ENCODE results near the gene PLIN3. TPM values are rescaled to one million over a fixed set of nuclear protein-coding genes. Genes with fewer than 3 reads are reported as not detected.
"Not testable (repeated sequence)": the region's sequence is repeated elsewhere in the genome, so short reads cannot be mapped to it uniquely, and the experiment has no call there.

PLIN3 gene
- total RNA-seq, 2 donors from 2014 or later, result 56.6 to 88.6 TPM

- intact Hi-C loops (cut with DNase I); DNase-seq (ENCODE audit: low spot score): not testable (repeated sequence)
Measured at GRCh38 chr19:4793278-4793677, 74.2 kb downstream of the PLIN3 start.

DNA sequence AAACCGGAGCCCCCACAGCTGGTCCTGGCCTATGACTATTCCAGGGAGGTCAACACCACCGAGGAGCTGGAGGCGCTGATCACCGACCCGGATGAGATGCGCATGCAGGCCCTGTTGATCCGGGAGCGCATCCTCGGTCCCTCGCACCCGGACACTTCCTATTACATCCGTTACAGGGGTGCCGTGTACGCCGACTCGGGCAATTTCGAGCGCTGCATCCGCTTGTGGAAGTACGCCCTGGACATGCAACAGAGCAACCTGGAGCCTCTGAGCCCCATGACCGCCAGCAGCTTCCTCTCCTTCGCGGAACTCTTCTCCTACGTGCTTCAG, 74.6 kb downstream of the PLIN3 start:
- DNase-seq (ENCODE audit: low spot score); intact Hi-C loops (cut with DNase I): not testable (repeated sequence)

DNA sequence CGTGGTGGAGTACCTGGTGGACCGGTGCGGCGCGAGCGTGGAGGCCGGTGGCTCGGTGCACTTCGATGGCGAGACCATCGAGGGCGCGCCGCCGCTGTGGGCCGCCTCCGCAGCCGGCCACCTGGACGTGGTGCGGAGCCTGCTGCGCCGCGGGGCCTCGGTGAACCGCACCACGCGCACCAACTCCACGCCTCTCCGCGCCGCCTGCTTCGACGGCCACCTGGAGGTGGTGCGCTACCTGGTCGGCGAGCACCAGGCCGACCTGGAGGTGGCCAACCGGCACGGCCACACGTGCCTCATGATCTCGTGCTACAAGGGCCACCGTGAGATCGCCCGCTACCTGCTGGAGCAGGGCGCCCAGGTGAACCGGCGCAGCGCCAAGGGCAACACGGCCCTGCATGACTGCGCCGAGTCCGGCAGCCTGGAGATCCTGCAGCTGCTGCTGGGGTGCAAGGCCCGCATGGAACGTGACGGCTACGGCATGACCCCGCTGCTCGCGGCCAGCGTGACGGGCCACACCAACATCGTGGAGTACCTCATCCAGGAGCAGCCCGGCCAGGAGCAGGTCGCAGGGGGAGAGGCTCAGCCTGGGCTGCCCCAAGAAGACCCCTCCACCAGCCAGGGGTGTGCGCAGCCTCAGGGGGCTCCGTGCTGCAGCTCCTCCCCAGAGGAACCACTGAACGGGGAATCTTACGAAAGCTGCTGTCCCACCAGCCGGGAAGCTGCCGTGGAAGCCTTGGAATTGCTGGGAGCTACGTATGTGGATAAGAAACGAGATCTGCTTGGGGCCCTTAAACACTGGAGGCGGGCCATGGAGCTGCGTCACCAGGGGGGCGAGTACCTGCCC, 75.2 kb downstream of the PLIN3 start:
- DNase-seq (ENCODE audit: low spot score); intact Hi-C loops (cut with DNase I): not testable (repeated sequence)

GRCh38 chr19:4791183-4792018, 76.1 kb downstream of the PLIN3 start, which contains the start of gene FEM1A:
Gene FEM1A, plus strand, starts transcription at chr19:4791734. Its CDS starts 121 bp downstream, at chr19:4791855.
- intact Hi-C loops (cut with DNase I), result no loop called here
- DNase-seq (ENCODE audit: low spot score), result peak; percentile 100

Other genes with a start within 250 kb of the PLIN3 start
- gene TNFAIP8L1, start 228.2 kb downstream of the PLIN3 start, total RNA-seq, result 1 to 10 TPM; 5.7 to 6.1 TPM
- gene MYDGF, start 197.3 kb downstream of the PLIN3 start, total RNA-seq, result 10 to 100 TPM; 66.3 to 75.9 TPM
- 10 to 100 TPM; 42.1 to 50.3 TPM for gene DPP9, start 143.8 kb downstream of the PLIN3 start, total RNA-seq
- gene FEM1A, start 75.9 kb downstream of the PLIN3 start, total RNA-seq, result 1 to 10 TPM; 7.7 to 9.1 TPM
- 10 to 100 TPM in 1 of 2 donors, 1 to 10 TPM in 1; 7.6 to 13.2 TPM for gene TICAM1, start 36.0 kb downstream of the PLIN3 start, total RNA-seq
- gene ARRDC5, start 35.2 kb upstream of the PLIN3 start, total RNA-seq, result under 1 TPM; 0.29 to 0.56 TPM
- 1 to 10 TPM; 2.2 to 2.9 TPM for gene UHRF1, start 41.8 kb upstream of the PLIN3 start, total RNA-seq
- 10 to 100 TPM; 31.0 to 31.4 TPM for gene KDM4B, start 101.4 kb upstream of the PLIN3 start, total RNA-seq

Measured in posterior vena cava (tissue), 2 donors.